SU-DHL-6 (cell line): ENCODE data around the gene SIL1.

Experiments
- CTCF ChIP-seq: fragments of 200-600 bp; sonication (generic); IDR thresholded peaks from one replicate; pipeline ENCODE4 v1.5.1; 2017; ENCODE audit warnings: antibody characterized with exemption, mild to moderate bottlenecking, low read length, moderate library complexity; ENCODE audit not compliant: insufficient read depth, poor library complexity, severe bottlenecking
- EZH2phosphoT487 ChIP-seq: fragments of 200-600 bp; sonication (generic), shearing (Covaris generic); conservative IDR thresholded peaks from 2 replicates; pipeline ENCODE4 v1.6.1; 2018; ENCODE audit warnings: mild to moderate bottlenecking, antibody characterized with exemption, low read length, moderate library complexity, mixed read lengths

- TF ChIP-seq CTCF (no peak), EZH2phosphoT487 (no peak)
Measured at GRCh38 chr5:138954257-138955012, 243.7 kb downstream of the SIL1 start.
